Measurements from ENCODE around the gene TEDC2. TPM values are rescaled to one million over a fixed set of nuclear protein-coding genes. Genes with fewer than 3 reads are reported as not detected.
A peak's percentile ranks its signal among the peaks of the same experiment; 100 is the strongest.

TEDC2 gene
- total and polyA plus RNA-seq, 9 of the 15 experiments (the other 6 are each of a cell fraction or from before 2014, with no cell fraction given) = 0.75 to 57.0 (median 17.6) TPM

DNA sequence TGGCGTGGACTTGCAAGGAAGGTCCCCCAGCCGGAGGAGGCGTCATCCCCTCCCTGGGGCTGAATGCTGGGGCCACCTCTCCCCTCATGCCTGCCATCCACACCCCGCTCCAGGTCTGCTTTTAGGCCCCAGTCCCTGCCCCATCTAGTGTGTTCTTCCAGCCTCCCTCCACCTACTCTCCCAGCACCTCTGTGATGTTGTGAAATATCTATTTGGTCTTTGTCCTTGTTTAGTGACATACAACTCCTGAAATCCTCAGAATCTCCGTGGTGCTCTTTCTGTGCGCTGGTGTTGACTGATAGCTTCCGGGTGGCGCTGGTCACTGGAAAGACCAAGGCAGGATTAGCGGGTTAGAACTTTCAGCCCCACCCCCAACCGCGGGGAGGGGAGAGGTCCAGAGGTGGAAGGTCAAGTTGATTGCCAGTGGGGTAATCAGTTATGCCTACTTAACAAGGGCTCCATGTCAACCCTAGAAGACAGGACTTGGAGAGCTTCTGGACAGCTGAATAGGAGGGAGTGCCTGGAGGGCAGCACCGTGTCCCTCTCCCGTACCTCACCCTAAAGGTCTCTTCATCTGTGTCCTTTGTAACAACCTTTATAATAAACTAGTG is 25.1 kb downstream of the TEDC2 start (continued):
- no peak for TF ChIP-seq ZBTB49 (CRISPR knock-in tag; IDR thresholded peaks at IDR 0.05; ENCODE audit: borderline replicate concordance)
- no peak for TF ChIP-seq BCL6 (CRISPR knock-in tag; IDR thresholded peaks at IDR 0.05)
- no peak for TF ChIP-seq GATAD2A (IDR thresholded peaks at IDR 0.05)
- no peak for TF ChIP-seq SMARCC2 (IDR thresholded peaks at IDR 0.05; ENCODE audit: low read depth)
- TF ChIP-seq HMBOX1 (IDR thresholded peaks at IDR 0.05) = peak; percentile 87
- TF ChIP-seq, protein P1, sequence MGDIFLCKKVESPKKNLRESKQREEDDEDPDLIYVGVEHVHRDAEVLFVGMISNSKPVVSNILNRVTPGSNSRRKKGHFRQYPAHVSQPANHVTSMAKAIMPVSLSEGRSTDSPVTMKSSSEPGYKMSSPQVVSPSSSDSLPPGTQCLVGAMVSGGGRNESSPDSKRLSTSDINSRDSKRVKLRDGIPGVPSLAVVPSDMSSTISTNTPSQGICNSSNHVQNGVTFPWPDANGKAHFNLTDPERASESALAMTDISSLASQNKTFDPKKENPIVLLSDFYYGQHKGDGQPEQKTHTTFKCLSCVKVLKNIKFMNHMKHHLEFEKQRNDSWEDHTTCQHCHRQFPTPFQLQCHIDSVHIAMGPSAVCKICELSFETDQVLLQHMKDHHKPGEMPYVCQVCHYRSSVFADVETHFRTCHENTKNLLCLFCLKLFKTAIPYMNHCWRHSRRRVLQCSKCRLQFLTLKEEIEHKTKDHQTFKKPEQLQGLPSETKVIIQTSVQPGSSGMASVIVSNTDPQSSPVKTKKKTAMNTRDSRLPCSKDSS (IDR thresholded peaks at IDR 0.05; ENCODE audit: low read depth, partially characterized antibody) = no peak
- TF ChIP-seq RNF219 (CRISPR knock-in tag; IDR thresholded peaks at IDR 0.05) = no peak
- TF ChIP-seq CBX3 (IDR thresholded peaks at IDR 0.05; ENCODE audit: borderline replicate concordance in 1 of 2, low read length in 2 of 2) = no peak
- TF ChIP-seq MEIS2 (IDR thresholded peaks at IDR 0.05; ENCODE audit: partially characterized antibody) = peak; percentile 89
- TF ChIP-seq HNRNPH1 (optimal IDR thresholded peaks at IDR 0.05; ENCODE audit: low read depth, low read length) = no peak
- TF ChIP-seq SNAPC5 (CRISPR knock-in tag; IDR thresholded peaks at IDR 0.05) = no peak
- no peak for TF ChIP-seq HDAC6 (IDR thresholded peaks at IDR 0.05; ENCODE audit: low read depth, low read length)
- TF ChIP-seq BDP1 (IDR thresholded peaks at IDR 0.05; ENCODE audit: insufficient read depth, insufficient read length) = no peak
- no peak for TF ChIP-seq PYGO2 (tag; IDR thresholded peaks at IDR 0.05)
- no peak for TF ChIP-seq ZNF23 (CRISPR knock-in tag; IDR thresholded peaks at IDR 0.05)
- TF ChIP-seq SRSF1 (IDR thresholded peaks at IDR 0.05; ENCODE audit: low read depth, low read length) = no peak
- TF ChIP-seq, protein P2, sequence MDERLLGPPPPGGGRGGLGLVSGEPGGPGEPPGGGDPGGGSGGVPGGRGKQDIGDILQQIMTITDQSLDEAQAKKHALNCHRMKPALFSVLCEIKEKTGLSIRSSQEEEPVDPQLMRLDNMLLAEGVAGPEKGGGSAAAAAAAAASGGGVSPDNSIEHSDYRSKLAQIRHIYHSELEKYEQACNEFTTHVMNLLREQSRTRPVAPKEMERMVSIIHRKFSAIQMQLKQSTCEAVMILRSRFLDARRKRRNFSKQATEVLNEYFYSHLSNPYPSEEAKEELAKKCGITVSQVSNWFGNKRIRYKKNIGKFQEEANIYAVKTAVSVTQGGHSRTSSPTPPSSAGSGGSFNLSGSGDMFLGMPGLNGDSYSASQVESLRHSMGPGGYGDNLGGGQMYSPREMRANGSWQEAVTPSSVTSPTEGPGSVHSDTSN (CRISPR knock-in tag; IDR thresholded peaks at IDR 0.05; ENCODE audit: low read depth) = no peak
- TF ChIP-seq, protein P2 (tag; conservative IDR thresholded peaks at IDR 0.05; ENCODE audit: low read depth) = peak; percentile 66
- TF ChIP-seq CEBPB (tag; IDR thresholded peaks at IDR 0.05) = peak; percentile 91

All from K562 (cell line).